OCI-M1 (cell line): Measurements from ENCODE around the gene SLC38A8.

ENCODE experiments used
- DNase-seq: peaks from one replicate; lab custom pipeline; 2025; lab: John Stamatoyannopoulos, UW

SLC38A8 gene

DNA sequence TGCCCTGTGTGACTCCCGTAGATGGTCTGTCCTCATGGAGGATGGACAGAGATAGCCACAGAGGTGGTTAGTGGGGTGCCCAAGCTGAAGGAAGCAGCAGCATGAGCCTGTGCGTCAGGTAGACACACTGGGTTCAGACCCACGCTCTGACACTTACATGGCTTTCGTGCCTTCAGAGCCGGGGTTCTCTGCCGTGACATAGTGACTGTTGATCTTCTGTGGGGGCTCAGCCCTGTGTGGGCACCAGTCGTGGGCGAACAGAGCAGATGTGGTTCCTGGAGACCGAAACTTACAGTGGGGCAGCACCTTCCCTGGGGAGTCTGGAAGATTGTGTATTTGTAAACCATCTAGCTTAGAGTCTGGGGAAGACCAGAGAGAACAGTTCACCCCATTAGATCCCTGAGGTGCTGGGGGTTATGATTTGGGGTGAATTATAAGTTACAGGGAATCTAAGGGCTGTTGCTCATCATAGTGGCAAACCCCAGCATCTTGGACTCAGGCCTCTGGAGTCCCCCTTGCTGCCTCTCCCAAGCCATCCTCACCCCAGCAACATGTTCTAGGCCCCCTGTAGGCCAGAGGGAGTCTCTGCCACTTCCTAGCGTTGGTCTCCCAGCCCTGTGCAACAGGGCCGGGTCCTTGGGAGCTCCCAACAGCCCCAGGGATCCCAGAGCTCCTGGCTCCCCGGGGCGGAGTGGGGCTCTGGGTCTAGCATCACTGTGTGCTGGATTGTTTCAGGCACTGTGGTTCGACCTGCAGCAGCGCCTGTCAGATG, 45.9 kb downstream of the SLC38A8 start:
- DNase-seq = peak; percentile 24

DNA sequence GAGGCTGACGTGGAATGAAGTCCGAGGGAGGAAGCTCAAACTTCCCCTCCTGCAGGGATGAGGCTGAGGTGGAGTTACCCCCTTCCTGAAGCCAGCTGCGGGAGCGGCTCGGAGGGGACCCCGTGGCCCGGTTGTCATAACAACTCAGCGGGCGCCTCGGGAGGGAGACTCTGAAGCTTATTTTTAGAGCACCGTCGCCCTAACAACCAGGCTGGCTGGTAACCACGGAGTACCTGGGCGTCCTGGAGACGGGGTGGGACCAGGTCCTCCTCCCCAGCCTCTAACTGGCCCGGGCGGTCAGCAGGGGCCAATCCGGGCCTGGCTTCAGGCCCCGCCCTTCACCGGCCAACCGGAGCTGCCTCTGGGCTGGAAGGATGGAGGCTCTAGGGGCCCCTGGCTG, 46.8 kb downstream of the SLC38A8 start:
- no peak for DNase-seq

DNA sequence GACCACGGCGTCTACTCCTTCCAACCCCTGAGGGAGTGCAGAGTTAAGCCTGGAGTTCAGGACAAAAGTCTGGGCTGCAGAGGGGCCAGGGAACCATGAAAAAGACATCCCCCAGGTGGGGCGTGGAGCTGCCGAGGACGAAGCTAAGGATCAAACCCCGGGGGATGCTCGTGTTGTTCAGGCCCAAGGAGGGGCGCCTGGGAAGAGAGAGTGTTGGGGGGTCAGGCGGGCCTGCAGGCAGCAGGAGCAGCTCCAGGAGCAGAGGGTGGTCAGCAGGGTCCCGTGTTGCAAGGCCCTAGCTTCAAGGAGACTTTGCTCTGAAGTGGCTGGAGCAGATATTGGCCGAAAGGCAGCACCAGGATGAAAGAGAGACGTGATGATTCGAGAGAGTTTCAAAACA, 47.9 kb downstream of the SLC38A8 start:
- DNase-seq = no peak

DNA sequence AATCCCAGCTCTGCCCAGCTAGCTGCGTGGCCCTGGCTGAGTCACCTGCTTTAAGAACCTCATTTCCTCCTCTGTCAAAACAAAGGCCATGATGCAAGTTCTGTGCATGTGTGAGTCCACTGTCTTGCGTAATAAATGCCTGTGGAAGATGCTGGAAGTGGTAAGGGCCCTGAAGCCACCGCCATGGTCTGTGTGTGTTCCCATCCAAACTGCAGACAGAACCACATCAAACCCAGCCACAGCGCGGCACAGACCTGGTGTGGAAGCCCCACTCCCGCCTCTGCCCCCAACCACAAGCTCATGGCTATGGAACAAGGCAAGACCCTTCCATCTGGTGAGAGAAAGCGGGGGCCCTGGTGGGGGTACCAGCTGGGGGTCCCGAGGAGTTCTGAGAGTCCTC, 48.5 kb downstream of the SLC38A8 start:
- DNase-seq = peak; percentile 55

DNA sequence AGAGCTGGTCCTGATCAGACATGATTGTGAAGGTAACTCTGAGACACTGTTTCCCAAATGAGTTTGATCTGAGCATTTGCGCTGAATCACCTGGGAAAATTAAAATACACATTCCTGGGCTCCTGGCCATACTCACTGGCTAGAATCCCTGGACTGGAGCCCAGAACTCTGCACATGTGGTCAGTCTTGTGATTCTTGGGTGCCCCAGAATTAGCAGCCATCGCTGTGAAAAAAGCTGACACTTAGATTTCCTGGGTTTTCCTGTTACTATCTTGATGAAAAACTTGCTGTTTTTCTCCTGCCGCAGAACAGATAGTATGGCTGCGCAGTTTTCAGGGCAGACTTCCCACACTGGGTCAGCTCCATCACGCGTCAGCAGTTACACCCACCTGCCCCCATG, 50.0 kb downstream of the SLC38A8 start:
- DNase-seq = peak; percentile 35

DNA sequence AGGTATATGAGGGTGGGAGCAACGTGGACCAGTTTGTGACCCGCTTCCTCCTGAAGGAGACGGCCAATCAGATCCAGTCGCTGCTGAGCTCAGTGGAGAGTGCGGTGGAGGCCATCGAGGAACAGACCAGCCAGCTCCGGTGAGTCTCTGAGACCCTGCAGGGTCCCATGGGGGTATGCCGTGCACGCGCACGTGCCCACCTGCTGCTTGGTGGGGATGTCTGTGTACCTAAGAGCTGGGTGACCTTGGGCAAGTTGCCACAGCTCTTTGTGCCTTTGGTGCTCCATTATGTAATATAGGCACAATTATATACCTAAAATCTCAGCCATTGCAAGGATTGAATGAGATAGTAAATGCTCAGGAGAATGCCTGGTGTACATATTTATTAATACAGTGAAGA, 52.1 kb downstream of the SLC38A8 start:
- DNase-seq = no peak

DNA sequence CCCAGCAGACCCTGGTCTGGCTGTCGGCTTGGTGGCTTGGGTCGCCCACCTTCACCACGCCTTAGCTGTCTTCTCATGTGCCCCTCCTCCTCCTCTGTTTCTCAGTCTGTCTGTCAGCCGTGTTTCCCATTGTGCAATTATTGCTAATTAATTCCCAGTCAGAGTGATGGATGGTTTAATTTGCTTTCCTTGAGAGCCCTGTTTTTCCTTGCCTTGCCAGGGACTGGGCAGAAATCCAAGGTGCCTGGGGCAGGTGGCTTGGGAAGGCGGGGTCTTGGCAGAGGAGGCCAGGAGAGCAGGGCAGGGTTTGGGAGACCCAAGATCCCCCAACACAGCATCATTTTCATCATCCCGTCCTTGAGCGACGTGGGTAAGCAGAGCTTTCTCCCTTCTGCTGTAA, 53.3 kb downstream of the SLC38A8 start:
- DNase-seq = no peak

DNA sequence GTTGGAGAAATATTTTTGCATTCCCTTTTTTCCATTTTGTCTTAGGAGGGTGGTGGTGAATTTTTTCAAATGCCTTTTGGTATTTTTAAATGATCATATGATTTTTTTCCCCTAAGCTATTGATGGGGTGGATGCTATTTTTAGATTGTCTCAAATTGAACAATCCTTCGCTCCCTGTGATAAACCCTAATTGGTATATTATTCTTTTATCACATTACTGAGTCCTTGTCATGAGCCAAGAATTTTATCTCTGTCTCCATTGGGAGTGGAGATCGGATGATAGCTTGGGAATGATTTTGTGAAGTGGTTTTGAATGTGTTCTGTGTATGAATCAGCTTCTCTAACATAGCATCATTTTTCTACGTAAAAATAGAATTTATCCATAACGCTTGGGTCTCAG, 59.1 kb downstream of the SLC38A8 start:
- no peak for DNase-seq

DNA sequence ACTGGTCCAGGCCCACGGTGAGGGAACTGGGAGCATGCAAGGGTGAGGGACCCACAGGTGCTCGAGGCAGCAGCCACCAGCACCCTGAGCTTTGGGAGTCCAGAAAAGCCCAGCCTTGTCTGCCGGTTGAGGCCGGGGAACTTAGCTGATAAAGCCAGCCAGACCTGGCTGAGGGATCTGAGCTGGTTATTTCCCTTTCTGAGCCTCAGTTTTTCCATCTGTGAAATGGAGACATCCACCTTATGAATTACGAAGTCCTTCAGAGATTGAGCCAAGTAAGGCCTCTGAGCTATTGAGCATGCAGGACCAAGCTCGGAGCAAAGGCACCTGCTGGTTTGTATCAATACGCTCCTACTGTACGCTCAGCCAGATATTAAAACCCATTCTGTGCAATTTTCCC, 60.8 kb downstream of the SLC38A8 start:
- no peak for DNase-seq

DNA sequence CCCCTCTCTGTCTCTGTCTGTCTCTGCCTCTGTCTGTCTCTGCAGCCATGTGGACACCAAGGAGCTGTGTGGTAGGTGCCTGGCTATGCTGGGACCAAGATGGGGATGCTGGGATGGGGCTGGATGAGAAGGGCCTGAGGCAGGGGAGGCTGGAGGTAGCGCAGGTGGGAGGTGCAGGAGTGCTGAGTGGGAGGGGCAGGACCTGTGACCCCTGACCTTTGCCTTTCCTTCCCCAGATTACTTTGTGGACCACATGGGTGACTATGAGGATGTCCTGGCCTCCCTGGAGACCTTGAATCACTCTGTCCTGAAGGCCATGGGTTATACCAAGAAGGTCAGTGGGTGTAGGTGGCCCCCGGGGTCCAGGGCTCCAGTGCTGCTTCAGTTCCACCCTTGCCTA, 61.8 kb downstream of the SLC38A8 start:
- no peak for DNase-seq

DNA sequence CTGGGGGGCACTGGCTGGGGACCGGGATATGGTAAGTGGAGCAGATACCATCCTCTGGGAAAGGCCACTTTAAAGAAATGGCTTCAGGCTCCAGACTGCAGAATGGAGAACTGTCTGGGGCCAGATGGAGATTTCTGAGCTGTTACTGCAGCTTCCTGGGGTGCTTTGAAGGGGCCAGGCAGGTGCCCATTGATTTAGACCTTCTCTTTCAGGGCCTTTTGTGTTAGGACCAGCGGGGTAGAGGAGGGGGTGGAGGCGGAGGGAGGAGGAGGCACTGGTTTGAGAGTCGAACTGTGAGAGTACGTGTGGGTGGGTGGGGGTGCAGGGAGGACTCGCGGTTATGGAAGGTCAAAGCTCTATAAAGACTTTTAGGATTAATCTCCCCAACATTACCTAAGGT, 63.2 kb downstream of the SLC38A8 start:
- DNase-seq = no peak

DNA sequence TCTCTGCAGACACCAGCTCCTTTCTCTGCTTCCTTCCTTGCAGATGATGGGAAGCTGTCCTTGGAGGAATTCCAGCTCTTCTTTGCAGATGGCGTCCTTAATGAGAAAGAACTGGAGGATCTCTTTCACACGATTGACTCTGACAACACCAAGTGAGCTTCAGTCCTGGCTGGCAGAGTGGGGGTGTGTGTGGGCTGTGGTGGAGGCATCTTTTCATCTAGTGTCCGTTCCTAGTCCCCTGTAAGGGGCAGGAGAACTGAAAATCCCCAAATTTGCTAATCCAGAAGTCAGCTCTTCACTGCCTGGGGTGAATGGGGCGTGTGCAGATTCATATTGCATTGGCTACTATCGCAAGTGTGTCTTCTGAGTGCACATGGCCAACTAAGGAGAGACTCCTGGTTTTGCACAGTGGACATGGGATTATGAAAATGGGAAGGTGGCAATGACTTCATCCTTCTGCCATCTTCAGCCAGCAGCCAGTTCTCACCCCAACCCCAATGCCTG, 64.1 kb downstream of the SLC38A8 start:
- DNase-seq = no peak

DNA sequence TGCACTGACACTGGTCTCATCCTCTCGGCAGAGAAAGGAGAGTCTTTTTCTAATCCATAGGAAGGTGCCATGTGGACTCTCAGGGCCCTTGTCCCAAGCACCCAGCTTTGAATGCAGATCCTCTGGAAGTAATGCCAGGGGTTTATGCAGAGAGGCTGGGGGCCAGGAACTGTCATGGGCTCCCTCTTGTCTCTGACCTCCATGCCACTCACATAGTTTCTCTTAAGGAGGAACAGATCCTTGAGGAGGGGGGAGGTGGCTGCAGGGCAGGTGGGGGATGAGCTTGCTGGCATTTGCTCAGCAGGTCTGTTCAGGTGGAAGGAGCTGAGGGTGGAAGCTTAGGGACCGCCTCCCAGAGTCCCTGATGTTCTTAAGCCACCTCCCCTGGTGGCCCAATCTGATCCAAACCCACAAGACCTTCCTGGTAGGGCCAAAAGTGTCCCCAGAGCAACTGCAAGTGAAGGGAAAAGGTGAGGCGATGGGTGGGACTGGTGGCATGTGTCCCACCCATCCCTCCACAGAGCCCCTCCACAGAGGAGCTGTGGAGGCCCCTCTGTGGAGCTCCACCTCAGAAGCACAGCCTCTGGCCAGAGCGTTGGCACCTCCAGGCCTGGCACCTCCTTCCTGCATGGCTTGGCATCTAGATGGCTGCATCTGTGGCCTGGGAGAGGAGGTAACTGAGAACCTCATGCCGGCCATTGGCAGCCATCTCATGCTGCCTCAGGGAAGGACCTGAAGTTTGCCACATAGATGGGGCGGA, 65.4 kb downstream of the SLC38A8 start:
- no peak for DNase-seq

DNA sequence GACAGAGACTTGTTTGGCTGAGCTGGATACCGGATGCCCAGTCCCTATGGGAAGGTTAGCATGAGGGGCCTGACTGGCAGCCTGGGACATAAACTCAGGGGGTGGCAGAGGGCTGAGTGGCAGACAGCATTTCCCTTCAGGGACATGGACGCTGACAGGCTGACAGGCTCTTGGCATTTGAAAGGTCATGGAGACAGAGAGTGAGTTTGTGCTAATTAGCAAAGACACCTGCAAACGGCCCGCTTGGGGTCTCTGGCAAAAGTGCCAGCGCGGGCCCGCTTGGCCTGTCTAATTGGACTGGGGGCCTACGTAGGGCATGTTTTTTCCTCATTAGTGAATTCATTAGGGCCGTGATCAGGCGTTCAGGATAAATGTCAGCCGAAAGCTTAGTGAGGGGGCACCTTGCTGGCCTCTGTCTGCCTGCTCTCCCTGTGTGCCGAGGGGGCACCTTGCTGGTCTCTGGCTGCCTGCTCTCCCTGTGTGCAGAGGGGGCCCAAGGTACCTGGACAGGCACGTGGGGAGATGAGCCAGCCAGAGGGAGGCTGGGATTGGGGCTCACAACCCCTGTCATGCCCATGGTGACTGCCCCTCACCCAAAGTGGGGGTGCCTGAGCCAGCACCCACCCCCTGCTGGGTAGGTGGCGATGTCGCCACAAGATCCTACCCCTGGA, 66.9 kb downstream of the SLC38A8 start:
- no peak for DNase-seq

DNA sequence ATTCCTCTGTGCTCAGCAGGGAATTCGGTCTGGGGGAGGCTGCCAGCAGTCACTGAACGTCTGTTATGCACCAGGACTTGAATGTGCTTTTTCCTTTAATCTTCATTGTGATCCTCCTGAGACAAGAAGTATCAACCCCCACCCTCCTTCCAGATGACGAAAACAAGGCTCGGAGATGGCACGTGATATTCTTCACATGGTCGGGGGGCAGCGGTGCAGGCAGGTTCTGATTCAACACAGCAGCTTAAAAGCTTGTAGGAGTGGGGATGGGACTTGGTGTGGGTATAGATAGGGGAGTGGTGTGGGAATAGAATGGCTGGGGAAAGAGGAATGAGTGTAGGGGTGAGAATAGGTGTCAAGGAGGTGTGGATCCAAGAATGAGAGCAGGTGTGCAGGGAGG, 68.1 kb downstream of the SLC38A8 start:
- DNase-seq = peak; percentile 33

DNA sequence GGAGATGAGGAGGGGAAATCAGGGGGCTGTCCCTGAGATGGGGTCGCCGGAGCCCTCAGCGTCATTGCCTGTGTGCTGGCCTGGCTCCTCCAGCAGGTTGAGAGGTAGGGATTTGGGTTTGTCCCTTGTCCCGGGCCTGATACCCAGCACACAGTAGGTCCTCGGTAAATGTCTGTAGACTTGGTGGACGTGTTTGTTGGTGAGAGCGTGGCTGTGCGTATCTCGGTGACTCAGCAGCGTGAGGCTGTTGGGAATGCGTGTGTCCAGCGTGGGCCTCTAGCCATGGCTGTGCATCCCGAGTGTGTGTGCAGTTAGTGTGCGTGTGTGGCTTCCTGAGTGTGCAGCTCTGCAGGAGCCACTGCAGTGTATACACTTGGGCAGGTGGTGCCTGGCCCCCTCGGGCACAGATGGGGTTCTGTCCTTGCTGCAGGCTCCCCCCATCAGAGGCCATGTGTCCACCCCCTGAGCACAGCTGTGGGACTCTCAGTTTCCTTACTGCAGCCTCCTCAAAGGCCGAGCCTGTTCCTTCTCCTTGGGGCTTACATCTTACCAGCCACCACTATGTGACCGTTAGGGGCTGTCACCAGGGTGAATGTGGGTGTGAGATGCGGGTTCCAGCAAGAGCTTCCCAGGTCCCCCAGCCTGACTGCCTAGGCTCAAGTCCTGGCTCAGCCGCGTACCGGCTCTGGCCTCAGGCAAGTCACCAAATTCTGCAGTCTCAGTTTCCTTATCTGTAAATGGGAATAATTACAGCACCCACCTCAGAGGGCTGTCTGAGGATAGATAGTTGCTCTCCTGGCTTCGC, 68.8 kb downstream of the SLC38A8 start:
- peak; percentile 33 for DNase-seq

DNA sequence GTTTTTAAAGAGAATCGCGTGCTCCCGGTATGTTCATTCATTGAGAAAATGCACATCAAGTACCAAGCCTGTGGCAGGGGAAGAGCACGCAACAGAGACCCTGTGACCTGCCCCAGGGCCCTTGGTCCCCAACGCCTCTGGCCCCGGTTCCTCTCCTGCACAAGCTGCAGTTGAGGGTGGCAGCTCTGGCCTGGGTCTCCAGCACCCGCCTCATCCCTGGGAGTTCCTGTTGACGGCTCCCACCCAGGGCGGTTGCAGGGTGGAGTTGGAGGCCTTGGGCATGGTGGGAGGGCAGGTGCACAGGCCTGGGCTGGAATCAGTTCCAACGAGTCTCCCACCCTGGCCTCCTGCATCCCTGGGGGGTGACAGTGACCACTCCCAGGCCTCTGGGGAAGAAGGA, 69.5 kb downstream of the SLC38A8 start:
- DNase-seq = no peak

DNA sequence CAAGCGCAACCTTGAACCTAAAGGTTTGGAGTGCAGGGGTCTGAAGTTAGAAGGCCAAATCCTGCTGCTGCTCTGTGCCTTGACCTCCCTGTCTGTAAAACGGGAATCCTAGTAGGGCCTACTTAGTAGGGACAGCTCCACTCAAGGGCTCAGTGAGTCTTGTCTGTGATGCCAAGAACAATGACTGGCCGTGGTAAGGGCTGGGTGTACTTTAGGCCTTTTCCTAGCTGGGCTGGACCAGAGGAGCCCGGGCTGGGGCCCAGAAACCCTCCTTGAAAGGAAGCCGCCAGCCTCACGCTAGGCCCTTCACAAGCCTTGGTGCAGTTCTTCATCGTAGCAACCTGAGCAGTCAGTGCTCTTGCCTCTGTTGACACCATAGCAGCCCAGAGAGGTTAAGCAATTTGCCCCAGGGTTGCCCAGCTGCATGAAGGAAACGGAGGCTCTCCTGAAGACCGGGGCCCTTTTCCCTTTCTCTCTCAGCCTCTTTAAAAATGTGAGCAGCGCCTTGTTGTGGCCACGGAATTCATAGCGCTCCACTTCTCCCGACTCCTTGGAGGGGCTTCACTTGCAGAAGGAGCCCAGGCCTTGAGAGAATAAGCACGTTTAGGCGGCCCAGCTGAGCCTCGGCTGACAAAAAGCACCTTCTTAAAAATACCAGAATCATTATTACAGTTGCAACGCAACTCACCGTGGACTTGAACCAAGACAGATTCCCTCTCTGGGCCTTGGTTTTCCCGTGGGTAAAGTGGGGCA, 70.2 kb downstream of the SLC38A8 start:
- DNase-seq = no peak

DNA sequence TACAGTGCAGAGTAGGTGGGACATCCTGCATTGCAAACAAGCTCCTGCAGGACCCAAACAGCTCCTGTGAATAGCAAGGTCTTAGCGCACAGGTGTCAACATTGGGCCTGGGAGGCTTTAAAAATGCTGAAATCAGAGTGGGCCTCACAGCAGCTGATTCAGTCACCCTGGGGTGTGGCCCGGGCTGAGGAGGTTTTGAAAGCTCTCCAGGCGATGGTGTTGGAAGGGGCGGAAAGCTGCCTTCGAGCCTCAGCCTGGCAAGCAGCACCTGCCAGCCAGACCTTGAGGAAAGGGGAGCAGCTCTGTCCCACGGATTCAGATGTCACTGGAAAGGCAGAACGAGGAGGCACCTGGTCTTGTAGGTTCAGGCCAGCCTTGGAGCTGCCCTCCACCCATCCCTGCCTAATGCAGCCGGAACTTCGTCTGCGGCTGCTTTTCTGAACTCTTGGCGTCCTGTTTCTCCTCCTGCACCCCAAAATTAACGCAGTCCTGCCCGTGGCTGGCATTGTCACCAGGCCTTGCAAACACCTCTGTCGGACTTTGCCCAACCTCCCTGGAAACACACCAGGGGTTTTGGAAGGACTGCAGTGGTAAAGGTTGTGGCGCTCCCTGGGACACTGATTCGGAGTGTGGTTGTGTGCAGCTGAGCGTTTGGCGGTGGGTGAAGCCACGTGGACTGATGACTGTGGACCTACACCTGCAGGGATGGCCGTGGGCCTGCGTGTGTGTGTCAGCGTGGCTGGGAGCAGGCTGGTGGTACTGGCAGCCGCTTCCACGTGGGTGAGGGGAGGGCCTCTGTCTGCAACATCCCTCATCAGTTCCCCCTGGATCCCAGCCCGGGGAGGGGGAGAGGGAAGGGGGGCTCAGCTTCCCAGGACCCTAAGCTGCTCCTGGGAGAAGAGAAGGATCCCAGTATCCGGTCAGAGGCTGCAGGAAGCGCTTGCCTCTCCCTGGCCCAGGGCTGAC, 71.1 kb downstream of the SLC38A8 start:
- DNase-seq = no peak

DNA sequence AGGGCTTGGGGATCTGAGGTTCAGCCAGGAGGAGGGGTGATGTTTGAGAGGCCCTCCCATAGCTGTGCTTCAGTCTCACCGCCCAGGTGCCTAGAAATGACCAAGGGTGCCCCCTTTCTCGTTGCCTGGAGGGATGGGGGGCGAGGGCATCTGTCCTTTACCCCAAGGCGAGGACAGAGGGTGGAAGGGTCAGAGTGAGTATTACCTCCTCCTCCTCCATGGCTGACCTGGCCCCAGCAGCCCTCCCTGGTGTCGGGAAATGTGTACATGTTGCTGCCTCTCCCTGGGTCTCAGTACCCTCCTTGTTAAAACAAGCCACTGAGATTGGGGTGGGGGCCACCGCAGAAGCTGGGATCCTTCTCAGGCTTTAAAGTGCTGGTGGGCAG, 72.2 kb downstream of the SLC38A8 start:
- DNase-seq = no peak
